HG02840 (cell line): Measurements from ENCODE around the gene RGL1.

Experiments used
- ATAC-seq: cut with Tn5 transposase; IDR thresholded peaks from one replicate; pipeline ENCODE4 v1.9.1; 2021; ENCODE audit warnings: mild to moderate bottlenecking, moderate library complexity, moderate number of reproducible peaks; ENCODE audit not compliant: unreplicated experiment, low FRiP score

The RGL1 gene

DNA sequence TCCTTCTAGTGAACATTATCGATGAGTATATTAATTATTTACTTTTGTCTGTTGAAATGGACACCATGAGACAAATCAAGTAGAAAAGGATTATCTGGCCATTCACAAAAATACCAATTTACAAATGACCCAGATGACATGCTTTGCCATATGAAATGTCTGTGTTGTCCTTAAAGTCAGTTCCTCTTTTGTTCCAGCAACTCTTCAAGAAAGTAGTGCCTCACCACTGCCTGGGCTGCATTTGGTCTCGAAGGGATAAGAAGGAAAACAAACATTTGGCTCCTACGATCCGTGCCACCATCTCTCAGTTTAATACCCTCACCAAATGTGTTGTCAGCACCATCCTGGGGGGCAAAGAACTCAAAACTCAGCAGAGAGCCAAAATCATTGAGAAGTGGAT lies 79.6 kb downstream of the RGL1 start:
- no peak for ATAC-seq

GRCh38 chr1:183885142-183885735 lies 80.3 kb downstream of the RGL1 start:
- ATAC-seq = no peak

DNA sequence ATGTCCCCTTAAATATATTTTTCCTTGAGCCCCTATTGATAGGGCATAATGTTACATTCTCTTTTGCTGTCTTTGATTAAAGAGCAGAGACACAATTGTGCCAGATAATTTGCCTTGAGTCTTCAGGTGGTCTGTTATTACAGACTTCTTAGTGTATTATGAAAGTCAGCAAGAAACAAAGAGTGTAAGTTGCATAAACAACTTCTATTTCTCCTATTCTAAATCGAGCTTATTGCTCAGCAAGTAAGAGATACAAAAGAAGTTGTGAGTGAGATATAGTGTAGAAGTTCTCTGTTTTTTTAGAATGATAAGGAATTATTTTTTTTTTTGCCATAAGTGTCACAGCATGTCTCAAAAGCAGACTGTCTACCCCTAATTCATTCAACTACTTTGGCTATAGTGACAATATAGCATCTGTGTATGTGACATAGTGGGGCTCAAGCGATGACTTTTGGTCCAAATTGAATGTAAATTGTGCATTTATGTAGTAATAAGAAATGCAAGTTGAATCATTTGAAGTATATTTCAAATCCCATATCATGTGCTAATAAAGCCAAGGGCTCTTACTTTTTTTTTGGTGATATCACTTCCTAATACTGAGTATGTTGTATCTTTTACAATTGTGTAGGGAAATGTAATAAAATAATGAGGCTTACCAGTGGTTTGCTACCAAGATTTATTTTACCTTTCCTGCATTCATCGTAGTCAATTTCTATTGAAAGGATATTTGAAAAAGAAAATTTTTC lies 81.3 kb downstream of the RGL1 start:
- no peak for ATAC-seq

- ATAC-seq = no peak
Measured at GRCh38 chr1:183886853-183887252, 81.9 kb downstream of the RGL1 start.

- no peak for ATAC-seq
Measured at GRCh38 chr1:183887826-183888819, 83.2 kb downstream of the RGL1 start.

DNA sequence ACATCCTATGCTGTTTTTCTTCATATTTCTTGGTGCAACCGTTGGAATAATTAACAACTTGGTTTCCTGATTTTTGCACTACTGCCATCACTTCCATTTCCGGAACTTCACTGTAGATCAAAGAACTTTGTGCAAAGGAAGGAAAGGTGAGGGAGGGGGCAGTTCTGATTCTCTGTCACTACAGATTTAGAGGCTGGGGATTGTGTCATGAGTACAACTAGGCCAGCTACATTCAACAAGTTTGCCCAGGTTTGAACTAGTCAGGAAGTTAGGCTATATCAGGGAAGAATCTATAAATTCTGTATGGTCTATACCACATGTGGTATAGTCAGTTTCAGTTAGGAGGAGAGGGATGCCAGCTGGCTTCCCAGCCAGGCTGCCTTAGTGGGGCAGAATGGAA lies 84.2 kb downstream of the RGL1 start:
- ATAC-seq = no peak

DNA sequence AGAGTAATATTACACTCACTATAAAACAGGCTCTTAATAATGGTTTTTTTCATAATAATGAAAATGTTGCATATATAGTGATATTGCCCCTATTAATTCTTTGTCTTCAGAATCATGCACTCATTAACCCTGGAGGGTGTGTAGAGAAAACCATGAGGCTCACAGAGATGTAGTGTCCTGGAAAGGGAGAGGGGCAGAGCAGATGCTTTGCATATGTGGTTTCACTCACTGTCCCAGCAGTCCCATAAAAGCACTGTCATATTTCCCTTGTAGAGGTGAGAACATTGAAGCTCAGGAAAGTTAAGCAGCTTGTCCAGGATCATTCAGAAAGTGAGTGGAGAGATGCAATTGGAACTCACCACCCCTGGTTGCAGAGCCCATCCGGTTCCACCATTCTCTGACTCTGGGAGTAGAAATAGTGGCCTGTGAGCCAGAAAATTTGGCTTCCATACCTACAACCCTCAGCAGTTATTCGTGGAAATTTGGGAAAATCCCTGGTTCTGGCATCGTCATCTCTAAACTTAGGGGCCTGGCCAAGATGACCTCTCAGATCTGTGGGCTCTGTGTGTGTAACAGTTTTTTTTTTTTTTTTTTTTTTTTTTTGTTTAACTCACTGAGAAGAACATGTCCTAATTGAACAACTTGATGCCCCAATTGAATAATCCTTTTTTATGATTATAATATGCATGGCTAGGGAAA lies 86.4 kb downstream of the RGL1 start:
- ATAC-seq = peak; percentile 69

GRCh38 chr1:183892351-183892793 lies 87.5 kb downstream of the RGL1 start:
- ATAC-seq = no peak

DNA sequence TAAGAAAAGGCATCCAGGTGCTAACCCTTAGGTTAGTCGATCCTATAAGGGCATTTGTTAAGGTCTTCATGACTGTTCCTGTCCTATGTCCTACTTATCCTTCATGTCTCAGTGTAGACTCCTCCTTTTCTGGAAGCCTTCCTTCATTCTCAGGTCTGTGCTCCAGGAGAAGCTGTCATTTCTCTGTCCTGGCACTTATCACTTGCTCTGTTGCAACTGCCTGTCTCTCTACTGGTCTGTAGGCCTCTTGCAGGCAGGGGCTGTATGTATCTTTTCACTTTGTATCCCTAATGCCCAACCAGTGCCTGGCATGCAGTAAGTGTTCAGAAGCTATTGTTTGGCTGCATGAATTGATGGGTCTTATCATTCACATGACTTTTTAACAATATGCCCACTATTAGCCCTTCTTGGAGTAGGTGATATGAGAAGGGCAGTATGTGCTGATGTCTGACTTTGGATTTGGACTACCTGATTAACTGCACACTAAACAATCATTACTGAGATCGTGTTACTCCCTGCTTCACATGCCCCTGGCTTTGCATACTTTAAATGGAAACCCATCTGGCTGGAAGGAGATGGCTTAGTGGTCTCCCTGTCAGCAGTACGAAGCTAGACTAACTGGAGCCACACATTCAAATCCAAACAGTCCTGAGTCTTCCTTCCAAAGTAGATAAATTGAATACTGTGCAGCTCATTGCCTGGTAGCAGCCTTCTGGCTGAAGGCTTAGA lies 88.8 kb downstream of the RGL1 start:
- ATAC-seq = no peak

DNA sequence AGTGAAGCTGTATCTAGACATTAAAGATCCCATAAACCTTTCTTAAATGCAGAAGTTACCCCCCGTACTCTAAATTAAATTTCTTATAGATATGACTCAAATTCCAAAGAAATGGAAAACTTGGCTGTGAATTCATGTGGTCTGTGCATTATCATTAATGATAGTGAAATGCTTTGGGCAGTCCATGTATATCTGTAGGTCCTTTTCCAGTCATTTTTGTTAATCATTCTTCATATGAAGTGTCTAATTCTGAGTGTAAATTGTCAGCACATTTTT lies 89.3 kb downstream of the RGL1 start:
- no peak for ATAC-seq

DNA sequence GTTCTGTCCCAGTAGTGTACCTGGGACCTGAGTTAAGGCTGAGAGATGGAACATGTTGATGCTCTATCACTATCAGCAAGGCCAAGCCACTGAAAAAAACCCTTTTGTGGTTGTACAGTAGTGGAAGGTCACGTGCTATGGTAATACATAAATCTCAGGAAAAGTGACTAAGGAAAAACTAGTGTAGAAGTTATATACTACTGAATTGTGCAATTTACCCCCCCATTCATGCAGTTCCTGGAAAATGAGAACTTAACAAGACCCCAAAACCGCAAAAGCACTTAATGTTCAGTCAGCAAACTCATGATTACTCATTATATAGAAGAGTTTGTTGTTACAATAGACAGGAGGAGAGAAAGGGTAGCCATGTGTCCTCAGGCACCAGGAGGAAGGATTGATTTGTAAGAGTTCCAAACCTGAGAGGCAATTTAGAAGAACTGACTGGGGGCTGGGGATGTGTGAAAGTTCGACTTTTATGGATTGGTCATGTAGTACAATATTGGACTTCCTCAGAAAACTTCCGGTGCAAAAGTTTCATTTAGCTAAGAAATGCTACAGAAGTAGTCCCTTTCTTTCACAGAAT lies 91.6 kb downstream of the RGL1 start:
- no peak for ATAC-seq

DNA sequence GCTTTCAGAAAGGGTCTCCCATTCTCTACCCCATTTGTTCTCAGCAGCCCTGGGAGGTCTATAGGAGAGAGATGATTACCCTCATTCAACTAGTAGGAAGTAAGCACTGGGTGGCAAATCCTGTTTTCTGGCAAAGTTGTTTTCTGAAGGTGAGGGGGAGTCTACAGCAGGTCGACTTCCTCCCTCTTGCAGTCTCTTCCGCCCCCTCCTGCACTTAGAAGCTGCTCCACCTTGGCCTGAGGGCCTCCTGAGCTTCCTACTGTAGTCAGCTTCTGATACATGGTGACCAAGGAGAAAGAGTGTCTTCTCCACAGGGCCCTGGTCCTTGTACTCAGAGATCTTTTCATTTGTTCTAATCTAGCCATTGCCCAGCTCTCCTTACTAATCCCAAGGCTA lies 93.1 kb downstream of the RGL1 start:
- peak; percentile 16 for ATAC-seq

GRCh38 chr1:183898610-183899009 lies 93.7 kb downstream of the RGL1 start:
- no peak for ATAC-seq

GRCh38 chr1:183901748-183902330 lies 96.9 kb downstream of the RGL1 start:
- ATAC-seq = no peak

GRCh38 chr1:183903101-183903500 lies 98.2 kb downstream of the RGL1 start:
- no peak for ATAC-seq

GRCh38 chr1:183905508-183906113 lies 100.7 kb downstream of the RGL1 start:
- no peak for ATAC-seq

DNA sequence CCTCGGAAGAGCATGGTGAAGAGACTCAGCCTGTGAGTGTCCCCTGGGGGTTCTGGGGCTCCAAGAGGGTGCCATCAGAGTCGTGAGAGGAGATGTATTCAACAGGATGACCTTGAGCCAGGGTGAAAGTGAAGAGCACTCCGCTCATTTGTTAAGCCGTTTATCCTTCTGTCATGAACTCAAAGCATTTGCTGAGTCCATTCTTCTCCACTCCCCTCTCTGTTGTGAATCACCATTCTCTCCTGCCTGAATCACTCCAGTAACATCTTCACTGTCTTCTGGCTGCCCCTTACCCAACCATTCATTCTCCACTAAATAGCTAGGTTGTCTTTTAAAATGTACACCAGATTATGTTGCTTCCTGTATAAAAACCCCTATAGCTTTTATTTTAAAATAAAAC lies 102.2 kb downstream of the RGL1 start:
- no peak for ATAC-seq

DNA sequence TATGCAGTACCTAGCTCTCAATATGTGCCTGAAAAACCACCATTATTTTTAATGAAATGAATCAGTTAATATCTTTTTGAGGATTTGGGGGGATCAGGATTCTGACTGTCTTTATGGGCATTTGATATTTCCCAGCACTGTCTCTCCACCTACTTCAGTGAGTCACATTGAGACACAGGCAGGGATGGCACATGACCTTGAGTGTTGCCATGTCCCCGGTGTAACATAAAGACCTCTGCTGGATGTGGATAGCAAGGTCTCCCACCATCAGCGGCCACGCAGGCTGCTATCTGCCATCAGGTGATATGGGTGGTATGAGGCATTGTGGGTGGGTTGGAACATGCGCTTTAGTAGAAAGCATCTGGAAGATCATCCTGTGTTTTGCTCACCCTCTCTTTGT lies 103.2 kb downstream of the RGL1 start:
- ATAC-seq = no peak

DNA sequence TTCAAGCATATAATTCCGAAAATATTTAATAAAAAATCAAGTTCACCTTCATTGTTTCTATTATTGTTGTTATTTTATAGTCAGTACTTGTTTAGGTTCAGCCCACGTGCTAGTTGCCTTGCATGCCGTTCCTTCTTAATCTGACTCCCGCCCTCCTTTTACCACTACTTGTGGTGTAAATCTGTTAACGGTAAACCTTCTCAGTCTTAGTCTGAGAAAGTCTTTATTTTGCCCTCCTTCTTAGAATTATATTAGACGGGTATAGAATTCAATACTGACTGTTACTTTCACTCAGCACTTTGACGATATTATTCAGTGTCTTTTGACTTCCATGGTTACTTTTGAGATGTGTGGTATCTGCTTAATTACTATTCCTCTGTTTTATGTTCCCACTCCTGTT lies 104.8 kb downstream of the RGL1 start:
- ATAC-seq = no peak
